IPS-18c (cell line): ENCODE results near the gene EZH2.

Experiments used
- H3K4me3 ChIP-seq: 2 replicates; pipeline ENCODE4 v1.7.0; 2013; ENCODE audit warnings: low read depth, mild to moderate bottlenecking, low read length, moderate library complexity; ENCODE audit not compliant: insufficient read depth
- H3K9me3 ChIP-seq: one replicate; pipeline ENCODE4 v1.6.1; 2013; ENCODE audit warnings: mild to moderate bottlenecking, low read length, moderate library complexity; ENCODE audit not compliant: control insufficient read depth, insufficient read depth

The EZH2 gene

GRCh38 chr7:148871030-148871429, 13.1 kb downstream of the EZH2 start:
- Histone ChIP-seq H3K4me3 (no peak overlapping the region), H3K9me3 (peaks cover 5% of the 10 kb centered on the region)

GRCh38 chr7:148868378-148868674, 15.8 kb downstream of the EZH2 start:
- Histone ChIP-seq H3K4me3 (no peak overlapping the region), H3K9me3 (peaks cover 5% of the 10 kb centered on the region)

GRCh38 chr7:148867596-148868377, 16.3 kb downstream of the EZH2 start:
- peaks cover 5% of the 10 kb centered on the region for H3K9me3 ChIP-seq
- no peak overlapping the region for H3K4me3 ChIP-seq

- H3K9me3 ChIP-seq = peaks cover 5% of the 10 kb centered on the region
- H3K4me3 ChIP-seq = no peak overlapping the region
Measured at GRCh38 chr7:148866362-148866761, 17.7 kb downstream of the EZH2 start.

GRCh38 chr7:148865283-148865682, 18.8 kb downstream of the EZH2 start:
- H3K4me3 ChIP-seq = no peak overlapping the region
- peaks cover 5% of the 10 kb centered on the region for H3K9me3 ChIP-seq

- Histone ChIP-seq H3K9me3 (peaks cover 3% of the 10 kb centered on the region), H3K4me3 (no peak overlapping the region)
Measured at GRCh38 chr7:148863324-148863723, 20.8 kb downstream of the EZH2 start.

- H3K4me3 ChIP-seq = no peak overlapping the region
Measured at GRCh38 chr7:148862481-148862880, 21.6 kb downstream of the EZH2 start.

GRCh38 chr7:148858489-148858888, 25.6 kb downstream of the EZH2 start:
- Histone ChIP-seq H3K9me3 (no peaks in the 10 kb centered on the region), H3K4me3 (no peak overlapping the region)

More at GRCh38 chr7:148862481-148862880, 21.6 kb downstream of the EZH2 start:
- no peaks in the 10 kb centered on the region for H3K9me3 ChIP-seq

GRCh38 chr7:148856891-148857290, 27.2 kb downstream of the EZH2 start:
- H3K4me3 ChIP-seq = no peak overlapping the region
- no peaks in the 10 kb centered on the region for H3K9me3 ChIP-seq

- no peaks in the 10 kb centered on the region for H3K9me3 ChIP-seq
- H3K4me3 ChIP-seq = no peak overlapping the region
Measured at GRCh38 chr7:148856578-148856881, 27.6 kb downstream of the EZH2 start.

GRCh38 chr7:148854983-148855382, 29.1 kb downstream of the EZH2 start:
- no peaks in the 10 kb centered on the region for H3K9me3 ChIP-seq
- no peak overlapping the region for H3K4me3 ChIP-seq

- H3K4me3 ChIP-seq = no peak overlapping the region
- no peaks in the 10 kb centered on the region for H3K9me3 ChIP-seq
Measured at GRCh38 chr7:148852272-148852671, 31.8 kb downstream of the EZH2 start.

GRCh38 chr7:148850564-148850963, 33.5 kb downstream of the EZH2 start:
- Histone ChIP-seq H3K4me3 (no peak overlapping the region), H3K9me3 (no peaks in the 10 kb centered on the region)

- H3K4me3 ChIP-seq = no peak overlapping the region
Measured at GRCh38 chr7:148849393-148850098, 34.5 kb downstream of the EZH2 start.

GRCh38 chr7:148847815-148848734, 36.0 kb downstream of the EZH2 start:
- Histone ChIP-seq H3K9me3 (no peaks in the 10 kb centered on the region), H3K4me3 (no peak overlapping the region)

More at GRCh38 chr7:148849393-148850098, 34.5 kb downstream of the EZH2 start:
- no peaks in the 10 kb centered on the region for H3K9me3 ChIP-seq

GRCh38 chr7:148838905-148839304, 45.2 kb downstream of the EZH2 start:
- Histone ChIP-seq H3K4me3 (no peak overlapping the region), H3K9me3 (no peaks in the 10 kb centered on the region)

GRCh38 chr7:148835854-148836253, 48.2 kb downstream of the EZH2 start:
- H3K4me3 ChIP-seq = no peak overlapping the region
- no peaks in the 10 kb centered on the region for H3K9me3 ChIP-seq

GRCh38 chr7:148834605-148835004, 49.5 kb downstream of the EZH2 start:
- Histone ChIP-seq H3K4me3 (no peak overlapping the region), H3K9me3 (no peaks in the 10 kb centered on the region)
